Measurements from ENCODE around the gene ISX.

ISX gene

GRCh38 chr22:35053060-35053835 is 12.7 kb upstream of the ISX start:
- DNase-seq, result no peak

DNA sequence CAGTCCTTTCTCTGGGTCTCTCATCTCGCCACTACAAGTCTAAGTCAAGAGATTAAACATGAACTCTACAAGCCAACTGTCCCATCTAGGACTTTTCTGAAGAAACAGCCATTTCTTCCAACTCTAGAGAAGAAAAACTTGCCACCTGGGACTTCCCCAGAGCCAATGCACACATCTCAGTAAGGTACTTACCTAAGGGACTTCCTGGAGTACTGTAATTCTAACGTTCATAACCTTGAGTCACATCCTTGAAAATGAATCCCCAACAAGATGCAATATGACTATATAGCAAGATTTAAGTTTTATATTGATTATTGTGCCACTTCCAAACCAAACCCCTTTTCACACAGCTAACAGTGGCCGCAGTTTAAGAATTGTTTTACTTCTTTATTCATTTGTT is 11.9 kb upstream of the ISX start:
- no peak for DNase-seq

DNA sequence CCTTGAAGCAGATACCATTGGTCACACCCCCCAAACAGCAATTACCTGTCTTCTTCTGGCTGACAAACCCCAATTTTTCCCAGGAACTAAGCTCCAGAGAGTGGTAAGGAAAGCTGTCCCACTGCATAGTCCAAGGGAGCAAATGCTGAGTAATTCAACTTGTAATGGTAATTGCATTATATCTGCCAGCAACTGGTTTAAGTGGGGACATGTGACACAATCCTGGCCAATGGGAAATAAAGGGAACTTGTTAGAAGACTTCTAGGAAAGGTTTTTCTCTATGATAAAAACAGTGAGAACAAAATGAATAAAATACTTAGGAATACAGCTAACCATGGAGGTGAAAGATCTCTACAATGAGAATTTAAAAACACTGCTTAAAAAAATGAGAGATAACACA is 9.5 kb upstream of the ISX start:
- DNase-seq, result no peak

DNA sequence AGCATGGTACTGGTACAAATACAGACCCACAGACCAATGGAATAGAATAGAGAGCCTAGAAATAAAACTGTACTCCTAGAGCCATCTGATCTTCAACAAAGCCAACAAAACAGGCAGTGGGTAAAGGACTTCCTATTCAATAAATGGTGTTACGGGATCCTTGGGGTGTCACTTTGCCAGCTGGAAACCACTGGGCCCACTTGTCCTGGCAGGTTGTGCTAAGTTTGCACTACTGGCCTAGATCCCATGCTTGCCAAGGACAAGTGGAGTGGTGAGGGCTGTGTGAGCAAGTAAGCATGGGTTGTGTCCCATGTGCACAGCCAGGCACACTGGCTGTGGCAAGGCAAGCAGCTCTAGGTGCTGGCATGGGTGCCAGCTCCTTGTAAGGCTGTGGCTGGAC is 8.8 kb upstream of the ISX start:
- no peak for DNase-seq

GRCh38 chr22:35059632-35060031 is 6.3 kb upstream of the ISX start:
- no peak for DNase-seq

GRCh38 chr22:35064664-35065063 is 1.3 kb upstream of the ISX start:
- DNase-seq, result no peak

GRCh38 chr22:35065183-35065582 is 775 bp upstream of the ISX start:
- DNase-seq, result no peak

DNA sequence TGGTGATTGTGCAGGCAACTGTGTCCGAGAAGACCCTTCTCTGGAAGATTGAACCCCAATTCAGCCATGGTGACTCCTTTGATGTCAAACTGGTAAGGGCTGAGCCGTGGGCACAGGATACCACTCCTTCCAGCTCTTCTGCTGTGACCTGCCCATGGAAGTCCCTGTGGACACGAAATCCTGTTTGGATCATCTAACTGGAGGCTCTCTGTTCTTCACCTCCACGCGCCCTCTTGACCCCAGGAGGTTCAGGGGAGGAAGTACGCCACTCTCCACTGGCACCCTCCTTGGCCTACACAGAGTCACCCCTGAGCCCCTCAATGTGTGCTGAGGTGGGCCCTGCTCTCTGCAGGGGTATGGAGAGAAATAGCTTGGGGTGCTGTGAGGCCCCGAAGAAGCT is 810 bp downstream of the ISX start:
- no peak for DNase-seq

DNA sequence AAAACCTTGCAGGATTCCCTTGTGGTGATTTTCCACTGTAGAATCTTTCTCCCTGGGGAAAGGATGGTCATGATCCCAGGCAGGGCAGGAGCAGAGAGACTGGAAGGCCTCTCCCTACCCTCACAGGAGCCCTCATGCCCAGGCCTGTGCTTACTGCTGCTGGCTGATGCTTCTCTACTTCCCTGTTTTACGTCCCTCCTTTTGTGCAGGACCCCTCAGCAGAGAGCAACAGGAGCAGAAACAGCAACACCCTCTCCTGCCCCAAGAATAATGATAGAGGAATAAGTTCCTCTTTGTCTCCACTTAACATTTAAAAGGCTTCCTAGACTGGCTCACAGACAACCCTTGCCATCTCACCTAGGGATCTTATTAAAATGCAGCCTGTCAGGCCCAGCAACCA is 3.6 kb downstream of the ISX start:
- no peak for DNase-seq

DNA sequence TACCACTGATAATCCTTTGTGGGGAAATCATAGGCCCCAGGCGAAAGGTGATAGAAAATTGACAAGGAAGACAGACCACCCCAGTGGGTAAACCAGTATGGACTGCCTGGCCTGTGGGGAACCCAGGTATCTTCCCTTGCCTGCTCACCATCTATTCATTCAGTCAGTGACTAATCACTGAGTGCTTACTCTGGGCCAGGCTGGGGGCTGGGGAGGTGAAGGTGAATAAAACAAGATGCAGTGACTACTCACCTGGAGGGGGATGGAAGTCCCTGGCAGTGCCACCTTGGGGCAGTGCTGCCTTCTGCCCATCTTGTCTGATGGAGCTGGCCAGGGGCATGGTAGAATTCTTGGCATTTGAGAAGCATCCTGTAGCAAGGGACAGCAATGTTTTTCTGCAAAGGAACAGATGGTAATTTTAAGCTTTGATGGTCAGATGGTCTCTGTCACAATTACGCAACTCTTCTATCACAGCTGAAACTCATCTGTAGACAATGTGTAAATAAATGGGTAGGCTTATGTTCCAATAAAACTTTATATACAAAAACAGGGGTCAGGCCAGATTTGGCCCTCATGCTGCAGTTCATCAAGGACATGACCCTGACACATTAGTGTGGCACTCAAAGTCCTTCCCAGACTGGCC is 4.6 kb downstream of the ISX start:
- no peak for DNase-seq

DNA sequence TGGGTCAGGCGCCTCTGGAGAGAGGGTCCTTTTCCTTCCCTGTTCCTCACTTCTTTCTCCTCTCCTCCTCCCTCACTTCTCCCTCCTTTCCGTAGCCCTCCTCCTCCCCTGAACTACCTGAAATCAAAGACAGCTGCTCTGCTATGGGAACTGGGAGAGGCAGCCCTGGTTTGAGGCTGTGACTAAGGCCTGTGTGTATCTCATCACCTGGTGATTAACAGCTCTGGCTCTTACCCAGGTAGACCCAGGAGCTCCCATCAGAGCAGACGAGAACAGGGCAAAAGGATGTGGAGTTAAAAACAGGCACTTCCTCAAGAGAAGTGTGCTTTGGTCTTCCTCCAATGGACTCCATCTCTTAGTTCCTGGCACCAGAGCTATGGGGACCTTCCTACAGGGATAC is 5.8 kb downstream of the ISX start:
- DNase-seq, result no peak

DNA sequence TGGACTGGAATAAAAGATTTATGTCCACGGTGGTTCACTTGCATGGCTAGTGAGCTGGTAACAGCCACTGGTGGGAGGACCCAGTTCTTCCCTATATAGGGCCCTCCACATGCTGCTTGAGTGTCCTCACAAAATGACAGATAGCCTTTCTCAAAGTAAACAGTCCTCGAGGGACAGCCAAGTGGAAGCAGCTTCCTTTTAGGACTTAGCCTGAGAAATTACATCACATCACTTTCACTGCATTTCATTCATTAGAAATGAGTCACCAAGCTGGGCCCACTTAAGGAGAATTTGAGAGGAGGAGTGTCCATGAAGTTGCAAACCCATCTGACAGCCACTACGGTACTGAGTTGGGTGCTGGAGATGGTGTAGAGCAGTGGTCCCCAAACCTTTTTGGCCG is 7.0 kb downstream of the ISX start:
- DNase-seq, result no peak

DNA sequence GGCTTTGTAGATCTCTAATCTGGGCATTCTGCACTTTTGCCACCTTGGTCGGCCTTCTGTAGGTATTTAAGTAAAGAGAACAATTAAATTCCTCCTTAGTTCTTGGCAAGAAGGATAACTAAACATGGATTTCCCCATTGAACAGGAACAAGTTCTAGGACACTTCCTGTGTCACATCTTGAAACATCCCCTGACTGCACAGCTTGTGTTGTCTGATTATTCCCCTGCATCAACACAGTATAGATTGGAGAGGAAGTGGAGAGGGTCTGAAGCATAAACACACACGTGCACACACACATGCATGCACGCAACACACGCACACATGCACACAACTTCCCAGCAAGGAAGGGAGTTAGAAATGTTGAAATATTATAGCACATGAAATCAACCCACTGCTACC is 8.6 kb downstream of the ISX start:
- no peak for DNase-seq

DNA sequence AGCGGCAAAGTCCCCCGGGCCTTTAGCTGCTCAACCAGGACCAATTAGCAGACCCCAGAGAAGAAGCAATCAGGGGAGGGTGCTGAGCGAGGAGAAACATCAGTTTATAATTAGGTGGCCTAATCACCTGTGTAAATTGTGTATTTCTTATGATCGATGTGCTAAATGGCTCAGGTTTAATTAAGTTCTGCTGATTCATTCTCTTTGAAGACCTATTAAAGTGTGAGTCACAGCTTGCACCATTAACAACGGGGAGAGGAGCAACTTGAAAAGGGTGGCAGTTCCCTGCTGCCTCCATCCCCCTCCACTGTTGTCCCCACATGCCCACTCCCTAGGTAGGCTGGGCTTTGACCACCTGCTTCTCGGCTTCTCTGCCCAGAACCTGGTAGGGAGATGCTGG is 10.7 kb downstream of the ISX start:
- DNase-seq, result no peak

DNA sequence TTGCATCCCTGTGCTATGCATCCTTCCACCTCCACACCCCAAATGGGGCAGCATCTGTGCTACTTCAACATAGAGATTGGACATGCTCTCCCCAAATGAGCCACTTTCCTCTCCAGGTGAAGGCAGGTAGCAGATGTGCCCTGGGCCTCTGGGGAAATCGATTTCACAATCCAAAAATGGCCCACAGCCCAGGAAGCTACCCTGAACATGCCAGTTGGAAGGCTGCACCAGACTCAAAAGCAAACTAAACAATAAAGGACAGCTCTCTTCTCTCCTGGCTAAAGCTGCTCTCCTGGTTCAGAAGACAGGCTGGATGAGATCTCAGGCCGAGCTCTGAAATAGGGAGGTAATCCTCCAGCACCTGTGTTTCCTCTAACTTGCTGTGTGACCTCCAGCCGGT is 19.7 kb downstream of the ISX start:
- DNase-seq, result no peak

- no peak for DNase-seq
Observed at GRCh38 chr22:35089139-35089538, 23.2 kb downstream of the ISX start.

GRCh38 chr22:35092406-35092805 is 26.4 kb downstream of the ISX start:
- no peak for DNase-seq

GRCh38 chr22:35098921-35099320 is 33.0 kb downstream of the ISX start:
- DNase-seq, result no peak

GRCh38 chr22:35099883-35100282 is 33.9 kb downstream of the ISX start:
- DNase-seq, result no peak

DNA sequence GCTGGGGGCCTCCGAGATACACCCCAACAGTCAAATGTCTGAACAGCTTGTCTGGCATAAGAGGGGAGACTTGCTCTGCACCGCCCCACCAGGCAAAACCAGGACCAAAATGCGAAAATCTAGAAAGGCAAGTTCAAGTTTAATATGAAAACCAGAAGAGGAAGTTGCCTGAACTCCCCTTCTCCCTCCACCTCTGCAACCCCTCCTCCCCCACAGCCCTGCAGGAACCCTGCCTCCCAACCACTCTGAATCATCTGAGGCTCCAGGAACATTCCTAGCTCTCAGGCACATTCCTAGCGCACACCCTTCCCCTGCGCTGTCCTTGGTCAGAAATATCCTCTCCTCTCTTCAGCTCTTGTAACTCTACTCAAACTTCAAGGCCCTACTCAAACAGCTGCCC is 36.7 kb downstream of the ISX start:
- DNase-seq, result no peak

DNA sequence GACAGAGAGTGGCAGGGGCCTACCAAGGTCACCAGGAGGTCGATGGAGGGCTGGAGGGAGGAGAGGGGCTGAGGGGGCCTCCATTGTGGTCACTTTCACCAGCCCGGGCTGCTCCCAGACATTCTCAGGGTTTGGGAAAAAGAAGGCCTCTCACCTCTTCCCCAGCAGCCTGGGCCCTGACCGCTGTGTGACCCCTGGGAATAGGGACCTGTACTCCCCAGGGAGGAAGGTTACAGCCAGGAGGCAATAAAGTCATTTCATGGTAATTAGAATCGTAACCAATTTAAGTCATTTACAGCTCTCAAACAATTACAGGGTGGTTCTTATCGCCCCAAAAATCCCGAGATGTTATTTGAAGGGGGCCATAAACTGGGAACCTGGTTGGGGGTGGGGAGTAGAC is 37.8 kb downstream of the ISX start:
- no peak for DNase-seq

DNA sequence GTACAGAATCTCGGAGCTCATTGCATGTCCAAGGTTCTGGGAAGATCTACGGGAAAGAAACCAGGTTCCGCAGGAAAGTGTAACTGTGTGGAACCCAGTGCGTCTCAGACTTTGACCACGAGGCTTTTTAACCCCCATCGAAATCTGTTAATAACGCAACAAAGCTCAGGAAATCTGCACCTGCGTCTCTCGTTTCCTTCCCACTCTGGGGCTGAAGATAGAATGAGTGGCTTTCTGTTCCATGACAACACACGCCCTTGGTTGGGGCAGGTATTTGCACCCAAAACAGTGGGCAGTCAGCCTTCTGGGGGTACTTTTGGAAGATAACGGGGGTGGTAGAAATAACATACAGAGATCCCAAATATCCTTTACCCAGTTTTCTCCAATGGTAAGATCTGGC is 38.5 kb downstream of the ISX start:
- no peak for DNase-seq

DNA sequence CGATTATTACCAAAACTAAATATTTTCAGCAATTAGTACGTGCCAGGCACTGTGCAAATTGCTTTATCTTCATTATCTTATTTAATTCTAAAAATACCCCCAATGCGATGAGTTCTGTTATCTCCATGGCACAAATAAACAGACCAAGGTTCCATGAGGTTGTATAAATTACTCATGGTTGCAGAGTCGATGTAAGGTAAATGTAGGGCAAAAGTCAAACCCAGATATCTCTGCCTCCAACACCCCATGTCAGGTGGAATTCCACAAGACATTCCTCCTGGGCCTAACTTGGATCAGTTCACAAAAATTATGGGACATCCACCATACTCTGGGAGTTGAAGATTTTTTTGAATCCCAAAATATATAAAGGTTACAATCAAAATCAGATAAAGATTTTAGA is 43.7 kb downstream of the ISX start:
- no peak for DNase-seq

GRCh38 chr22:35111244-35111643 is 45.3 kb downstream of the ISX start:
- DNase-seq, result no peak

- no peak for DNase-seq
Observed at GRCh38 chr22:35113341-35113740, 47.4 kb downstream of the ISX start.

Measured in NCI-H2227 treated with DMSO at 0.1 percent for 48 hours (cell line).